GM19455 (cell line): ENCODE measurements around the gene TWNK.

ENCODE experiments used
- ATAC-seq: cut with Tn5 transposase; IDR thresholded peaks from one replicate; pipeline ENCODE4 v1.9.1; 2021; ENCODE audit not compliant: unreplicated experiment

The TWNK gene

DNA sequence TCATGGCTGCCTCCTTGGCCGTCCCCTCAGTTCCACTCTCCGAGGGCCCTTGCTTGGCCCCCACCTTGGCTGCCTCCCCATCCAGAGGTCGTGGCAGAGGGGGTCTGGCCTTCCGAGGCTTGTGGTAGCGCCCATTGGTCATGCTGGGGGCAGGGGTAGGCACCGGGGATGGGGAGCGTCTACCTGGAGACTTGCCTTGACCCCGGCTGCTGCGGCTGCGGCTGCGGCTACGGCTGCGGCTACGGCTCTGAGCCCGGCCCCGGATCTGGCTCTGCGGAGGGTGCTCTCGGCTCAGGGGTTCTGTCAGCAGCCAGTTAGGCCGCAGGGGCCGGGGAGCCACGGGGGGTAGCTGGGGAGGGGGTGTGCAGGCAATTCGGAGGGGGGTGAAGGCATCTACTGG lies 23.0 kb downstream of the TWNK start:
- ATAC-seq: no peak

DNA sequence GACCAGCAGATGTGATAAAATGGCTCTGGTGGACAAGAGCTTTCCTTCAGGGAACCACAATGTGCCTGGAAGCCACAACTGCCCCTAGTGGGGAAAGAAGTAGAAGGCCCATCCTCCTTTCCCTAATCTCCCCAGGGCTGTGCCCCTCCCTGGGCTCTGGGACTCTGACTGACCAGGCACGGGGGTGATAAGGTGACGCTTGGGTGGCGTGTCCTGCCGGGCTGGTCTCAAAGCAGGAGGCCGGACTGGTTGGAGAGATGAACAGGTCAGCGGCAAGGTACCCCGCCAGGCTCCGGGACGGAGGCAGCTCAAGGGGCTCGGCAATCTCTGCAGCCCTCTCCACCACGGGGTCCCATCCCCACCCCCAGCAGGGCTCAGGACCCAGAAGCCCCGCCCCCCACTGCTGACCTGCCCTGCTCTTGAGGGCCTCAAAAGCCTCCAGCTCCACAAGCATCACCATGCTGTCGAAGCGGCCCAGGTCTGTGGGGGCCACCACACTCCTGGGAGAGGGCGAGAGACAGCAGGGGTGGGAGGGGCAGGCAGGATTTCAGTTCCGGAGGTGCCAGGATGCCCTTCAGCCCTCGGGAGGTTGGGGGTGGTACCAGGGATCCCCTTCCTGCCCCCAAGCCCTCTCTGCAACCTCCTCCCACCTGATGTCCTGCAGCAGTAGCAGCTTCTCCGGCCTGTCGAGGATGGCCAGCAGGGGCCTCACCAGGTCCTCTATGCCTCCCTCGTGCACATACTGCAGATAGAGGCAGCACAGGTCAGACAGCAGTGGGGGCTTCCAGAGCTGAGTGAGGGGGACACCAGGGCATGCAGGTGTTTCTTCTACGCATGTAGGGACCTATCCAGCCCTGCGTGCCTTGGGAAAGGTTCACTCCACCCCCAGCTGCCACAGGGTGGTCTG lies 24.4 kb downstream of the TWNK start:
- ATAC-seq: no peak

GRCh38 chr10:101012525-101013364 lies 25.4 kb downstream of the TWNK start:
- peak; percentile 80 for ATAC-seq

DNA sequence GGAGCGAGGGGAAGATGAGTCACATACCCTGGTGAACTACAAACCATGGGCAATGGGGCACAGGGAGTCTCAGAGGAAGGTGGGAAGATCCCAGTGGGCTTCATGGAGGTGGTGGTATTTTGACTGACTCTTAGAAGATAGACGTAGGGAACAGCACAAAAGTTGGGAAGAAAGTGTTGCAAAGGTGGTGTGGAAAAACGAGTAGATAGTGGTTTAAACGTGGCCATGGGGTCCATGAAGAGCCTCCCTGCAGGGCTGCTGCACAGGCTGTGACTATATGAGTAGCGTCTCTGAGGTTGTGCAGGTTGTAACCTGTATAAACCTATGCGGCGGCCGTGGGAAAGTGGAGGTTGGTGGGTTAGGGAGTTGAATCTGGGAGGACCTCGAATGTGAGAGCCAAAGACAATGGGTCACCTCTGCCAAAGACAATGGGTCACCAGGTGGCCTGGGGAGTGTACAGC lies 26.1 kb downstream of the TWNK start:
- ATAC-seq: no peak

DNA sequence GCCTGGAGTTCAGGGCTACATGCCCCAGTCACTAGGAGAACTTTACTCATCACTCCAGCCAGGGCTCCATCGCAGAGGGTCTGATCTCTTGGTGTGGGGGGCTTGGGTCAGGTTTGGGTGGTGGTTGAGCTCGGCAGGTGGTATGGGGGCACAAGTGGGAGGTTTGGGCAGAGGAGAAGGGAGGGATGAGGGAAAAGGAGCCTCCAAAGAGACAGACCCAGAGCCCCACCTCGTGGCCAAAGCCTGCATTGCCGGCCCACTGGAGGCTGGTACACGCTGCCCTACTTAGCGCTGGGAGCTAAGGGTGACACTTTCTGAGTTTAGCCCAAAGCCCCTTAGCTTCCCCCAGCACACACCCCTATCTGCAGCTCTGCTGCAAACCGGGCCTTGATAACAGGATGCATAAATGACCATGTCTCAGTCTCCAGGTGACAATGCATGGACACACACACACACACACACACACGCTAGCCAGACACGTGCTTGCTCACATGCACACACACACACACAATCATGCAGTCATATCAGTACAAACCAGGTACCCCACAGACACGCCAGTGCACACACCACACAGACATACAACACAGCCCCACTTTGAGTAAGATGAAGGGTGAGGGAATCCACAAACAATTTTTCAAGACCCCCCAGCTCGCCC lies 27.0 kb downstream of the TWNK start:
- no peak for ATAC-seq

DNA sequence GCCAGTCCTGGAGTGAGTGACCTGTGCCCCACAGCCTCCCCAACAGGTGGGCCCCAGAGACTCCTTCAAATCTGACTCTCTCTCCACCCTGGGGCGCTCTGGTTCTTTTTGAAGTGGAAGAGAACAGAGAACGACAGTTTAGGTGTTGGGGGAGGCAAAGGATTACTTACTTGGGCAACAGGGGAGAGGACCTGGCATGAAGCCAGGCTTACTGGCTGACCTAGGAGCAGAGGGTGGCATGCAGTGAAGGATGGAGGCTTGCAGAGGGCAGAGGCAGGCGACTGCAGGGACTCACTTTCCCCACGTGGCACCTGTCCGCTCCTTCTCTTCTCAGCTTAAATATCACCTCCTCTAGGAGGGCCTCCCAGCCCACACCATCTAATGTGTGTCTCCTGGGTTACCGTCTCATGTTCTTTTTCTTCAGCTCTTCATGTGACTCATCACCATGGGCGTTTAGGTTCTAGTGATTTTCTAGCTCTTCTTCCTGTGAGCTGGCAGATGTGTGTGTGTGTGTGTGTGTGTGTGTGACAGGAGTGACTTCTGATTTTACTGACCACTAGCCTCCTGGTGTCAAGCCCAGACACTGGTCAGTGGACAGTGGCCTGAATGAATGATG lies 27.7 kb downstream of the TWNK start:
- ATAC-seq: no peak

GRCh38 chr10:101015582-101015973 lies 28.2 kb downstream of the TWNK start:
- ATAC-seq: no peak

- ATAC-seq: no peak
Measured at GRCh38 chr10:101016814-101017213, 29.5 kb downstream of the TWNK start.

DNA sequence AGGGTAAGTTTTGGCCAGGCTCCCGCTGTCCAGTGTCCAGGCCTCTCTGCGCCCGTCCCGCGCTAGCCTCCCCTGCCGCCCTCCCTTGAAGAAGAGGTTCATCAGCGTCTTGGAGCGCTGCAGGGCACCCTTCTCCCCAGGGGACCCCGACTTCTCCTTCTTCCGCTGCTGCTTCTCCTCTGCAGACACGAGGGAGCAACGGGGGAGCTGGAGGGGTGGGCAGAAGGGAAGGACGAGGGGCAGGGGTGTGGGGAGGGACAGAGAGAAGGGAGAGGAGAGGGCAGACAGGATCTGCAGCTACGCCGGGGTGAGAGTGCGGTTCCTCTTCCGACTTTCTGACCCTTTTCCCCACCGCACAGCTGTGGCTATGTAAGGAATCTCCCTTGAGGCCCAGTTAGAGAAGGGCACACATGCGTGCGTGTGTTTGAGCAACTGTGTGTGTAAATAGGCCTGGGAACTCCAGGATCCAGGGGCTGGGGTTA lies 30.8 kb downstream of the TWNK start:
- no peak for ATAC-seq

GRCh38 chr10:101018600-101019439 lies 31.5 kb downstream of the TWNK start:
- ATAC-seq: no peak

DNA sequence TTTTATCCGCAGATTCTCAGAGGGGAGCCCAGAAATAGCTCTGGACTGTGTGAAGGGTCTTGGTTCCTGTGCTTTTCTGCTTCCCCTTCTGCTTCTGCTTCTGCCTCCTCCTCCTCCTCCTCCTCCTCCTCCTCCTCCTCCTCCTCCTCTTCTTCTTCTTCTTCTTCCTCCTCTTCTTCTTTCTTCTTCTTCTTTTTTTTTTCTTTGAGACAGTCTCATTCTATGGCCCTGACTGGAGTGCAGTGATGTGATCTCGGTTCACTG lies 32.0 kb downstream of the TWNK start:
- ATAC-seq: no peak

DNA sequence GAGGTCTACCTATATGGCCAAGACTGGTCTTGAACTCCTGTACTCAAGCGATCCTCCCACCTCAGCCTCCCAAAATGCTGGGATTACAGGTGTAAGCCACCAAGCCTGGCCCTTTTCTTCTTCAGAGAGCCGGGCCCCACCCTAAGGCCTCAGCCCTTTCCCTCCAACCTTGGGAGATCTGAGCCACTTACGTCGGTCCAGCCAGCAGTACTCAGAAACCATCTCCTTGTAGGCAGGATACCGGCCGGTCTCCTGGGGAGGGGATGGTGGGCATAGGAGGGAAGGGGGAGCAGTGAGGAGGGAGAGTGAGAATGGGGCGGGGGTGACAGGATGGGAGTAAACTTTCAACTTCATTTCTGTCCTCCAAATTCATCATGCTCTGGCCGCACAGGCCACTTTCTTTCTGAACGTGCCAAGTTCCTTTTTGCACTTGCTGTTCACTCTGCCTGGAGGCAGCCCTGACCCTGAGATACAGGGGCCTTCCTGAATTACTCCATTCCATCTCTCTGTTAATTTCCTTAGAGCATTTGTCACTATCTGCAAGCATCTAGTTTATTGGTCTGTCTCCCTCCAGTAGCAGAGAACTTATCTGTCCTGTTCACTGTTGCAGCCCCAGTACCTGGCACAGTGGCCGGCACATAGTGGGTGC lies 33.2 kb downstream of the TWNK start:
- ATAC-seq: no peak

DNA sequence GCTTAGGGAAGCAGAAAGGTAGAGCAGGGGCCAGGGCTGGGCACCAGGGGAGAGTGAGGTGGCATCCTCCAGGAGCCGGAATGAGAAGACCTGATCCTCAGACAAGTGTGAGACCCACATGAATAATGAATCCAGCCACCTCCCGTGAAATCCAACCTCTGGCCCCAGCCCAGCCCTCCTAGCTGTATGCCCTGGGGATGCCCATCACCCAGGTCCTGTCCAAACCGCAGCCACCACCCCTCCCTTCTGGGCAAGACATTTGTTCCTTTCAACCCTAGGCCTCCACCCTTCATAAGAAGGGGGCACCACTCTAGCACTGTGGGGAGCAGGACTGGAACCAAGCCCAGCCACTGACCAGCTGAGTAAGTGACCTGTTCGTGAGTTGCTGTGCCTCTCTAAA lies 33.9 kb downstream of the TWNK start:
- no peak for ATAC-seq

DNA sequence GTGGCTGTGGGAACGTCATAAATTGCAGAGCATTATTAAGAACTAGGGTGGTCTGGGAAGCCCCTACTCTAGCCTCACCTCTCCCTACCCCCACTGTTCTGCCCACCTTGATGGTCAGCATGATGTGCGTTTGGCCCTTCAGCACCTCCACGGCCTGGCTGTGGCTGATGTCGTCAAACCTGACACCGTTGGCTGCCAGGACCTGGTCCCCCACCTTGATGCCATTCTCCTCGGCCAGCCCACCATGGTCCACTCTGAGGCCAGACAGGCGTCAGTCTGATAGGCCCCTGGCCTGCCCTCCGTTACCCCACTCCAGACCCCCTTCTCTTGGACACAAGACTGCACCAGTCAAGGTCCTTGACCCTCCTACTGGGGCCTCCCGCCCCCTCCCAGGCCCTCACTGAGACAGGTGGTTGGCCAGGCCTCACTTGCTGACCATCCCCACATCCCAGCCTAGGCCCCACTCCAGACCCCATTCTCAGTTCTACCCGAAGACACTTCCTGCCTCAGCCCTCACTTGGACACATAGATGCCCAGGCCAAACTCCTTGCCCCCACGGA lies 34.4 kb downstream of the TWNK start:
- no peak for ATAC-seq

DNA sequence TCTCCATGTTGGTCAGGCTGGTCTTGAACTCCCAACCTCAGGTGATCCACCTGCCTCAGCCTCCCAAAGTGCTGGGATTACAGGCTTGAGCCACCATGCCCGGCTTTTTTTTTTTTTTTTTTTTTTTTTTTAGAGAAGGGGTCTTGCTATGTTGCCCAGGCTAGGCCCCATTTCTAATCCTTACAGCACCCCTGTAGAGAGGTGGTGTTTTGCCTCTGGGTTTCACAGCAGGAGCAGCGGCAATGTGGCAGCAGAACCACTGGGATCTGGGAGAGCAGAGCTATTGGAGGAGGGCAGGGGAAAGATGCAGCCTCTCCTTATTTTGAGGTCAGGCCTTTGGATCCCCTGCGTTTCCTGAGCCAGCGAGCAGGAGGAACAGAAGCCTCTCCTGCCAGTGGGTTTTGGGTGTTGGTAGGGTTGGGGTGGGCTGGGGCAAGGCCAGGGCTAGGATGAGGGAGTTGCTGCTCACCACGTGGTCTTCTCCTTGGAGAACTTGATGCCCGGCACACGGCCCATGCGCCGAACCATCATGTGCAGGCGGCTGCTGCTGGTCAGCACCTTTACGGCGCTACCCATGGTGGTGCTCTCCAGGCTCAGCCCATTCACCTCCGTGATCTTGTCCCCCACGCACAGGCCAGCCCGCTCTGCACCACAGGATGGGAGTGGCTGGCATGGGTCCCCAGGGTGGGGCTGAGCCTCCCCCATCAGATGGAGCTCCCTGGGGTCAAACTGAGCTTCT lies 35.8 kb downstream of the TWNK start:
- ATAC-seq: no peak

DNA sequence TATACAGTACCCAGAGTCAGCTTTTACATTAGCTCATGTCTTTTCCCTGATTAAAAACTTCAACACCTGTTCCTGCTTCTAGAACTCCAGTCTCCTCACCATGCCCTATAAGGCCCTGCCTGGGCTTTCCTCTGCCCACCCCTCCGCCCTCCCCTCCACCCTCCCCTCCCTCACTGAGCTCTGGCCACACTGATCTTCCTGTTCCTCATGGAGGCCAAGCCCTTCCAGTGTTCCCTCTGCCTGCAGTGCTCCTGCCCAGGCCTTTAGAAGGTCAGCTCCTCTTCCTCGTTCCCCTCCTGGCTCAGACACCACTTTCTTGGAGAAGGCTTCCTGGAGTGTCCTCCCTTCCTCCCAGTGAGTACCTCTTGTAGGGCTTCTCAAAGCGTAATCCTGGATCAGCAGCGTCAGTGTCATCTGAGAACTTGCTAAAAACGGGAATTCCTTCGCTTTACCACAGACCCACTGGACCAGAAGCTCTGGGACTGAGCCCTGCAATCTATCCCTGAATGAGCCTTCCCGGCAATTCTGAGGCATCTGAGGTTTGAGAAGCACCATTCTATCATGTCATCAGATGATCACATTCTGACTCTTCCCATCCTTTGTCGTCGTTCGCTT lies 39.9 kb downstream of the TWNK start:
- no peak for ATAC-seq

GRCh38 chr10:101028446-101029337 lies 41.3 kb downstream of the TWNK start:
- ATAC-seq: no peak
